ENCODE data around the gene ARHGAP24.

- TF ChIP-seq JUNB (IDR thresholded peaks at IDR 0.05; ENCODE audit: unreplicated experiment) (no peak), POLR2AphosphoS5 (IDR thresholded peaks at IDR 0.05; ENCODE audit: low read depth) (no peak)
These were observed 247.9 kb downstream of the ARHGAP24 start for GRCh38 chr4:85722807-85723206.
